Breast epithelium (tissue), 3 donors: ENCODE measurements around the gene CCDC150.

Experiments used
- POLR2A ChIP-seq: fragments of 450-650 bp; IDR thresholded peaks from one replicate; pipeline ENCODE4 v1.6.1; 2016; ENCODE audit warnings: antibody characterized with exemption, mild to moderate bottlenecking, moderate library complexity
- POLR2AphosphoS5 ChIP-seq, 3 donors: sonication (generic); formaldehyde crosslinking; IDR thresholded peaks; one replicate each; pipeline ENCODE4 v1.6.1; 2017; ENCODE audit warnings: antibody characterized with exemption in 3 of 3

- TF ChIP-seq POLR2A (no peak), POLR2AphosphoS5 (IDR thresholded peaks at IDR 0.05) (no peak)
Measured at GRCh38 chr2:196711625-196712024, 72.1 kb downstream of the CCDC150 start.
